SK-N-SH (cell line): ENCODE measurements around the gene ASIC1. TPM values are rescaled to one million over a fixed set of nuclear protein-coding genes. Genes with fewer than 3 reads are reported as not detected.

Experiments used
- CTCF ChIA-PET: fragments of 300-600, 350-600 bp; formaldehyde crosslinking; extraction: SDS; loops from one replicate; lab custom pipeline; 2021; lab: Yijun Ruan, JAX
- POLR2A ChIA-PET: fragments of 350-600 bp; sonication (Branson Sonifier 250); formaldehyde crosslinking; extraction: SDS; loops from one replicate; lab custom pipeline; 2020; ENCODE audit warnings: antibody characterized with exemption, inconsistent platforms; lab: Yijun Ruan, JAX
- DNase-seq: peaks from one replicate; pipeline ENCODE4 v3.0.0; 2012
- H2AFZ ChIP-seq: fragments of 200-600 bp; sonication (generic); 2 replicates; pipeline ENCODE4 v1.8.1; 2016; ENCODE audit warnings: antibody characterized with exemption, mild to moderate bottlenecking, low read depth
- H3F3A ChIP-seq: fragments of 200-600 bp; sonication (generic); replicated peaks from 2 replicates; pipeline ENCODE3; 2016; ENCODE audit warnings: antibody characterized with exemption, mild to moderate bottlenecking; ENCODE audit not compliant: insufficient read depth
- H3K27ac ChIP-seq, 2 experiments: fragments of 200-500 bp in 1 of 2; fragments of 200-600 bp in 1 of 2; sonication (Bioruptor generic) in 1 of 2; sonication (generic), shearing (Covaris generic) in 1 of 2; 2 replicates each; pipeline versions ENCODE4 v1.5.1 to v1.6.1; 2014 to 2016; ENCODE audit warnings: low read depth in 2 of 2, inconsistent platforms in 1 of 2, low read length in 1 of 2, mild to moderate bottlenecking in 1 of 2, mixed read lengths in 1 of 2
- H3K27me3 ChIP-seq: fragments of 200-600 bp; sonication (generic), shearing (Covaris generic); 2 replicates; pipeline ENCODE4 v1.6.1; 2016; ENCODE audit warnings: mixed run types; ENCODE audit not compliant: insufficient read depth
- H3K36me3 ChIP-seq, 2 experiments: fragments of 200-500 bp in 1 of 2; fragments of 200-600 bp in 1 of 2; sonication (Bioruptor generic) in 1 of 2; sonication (generic) in 1 of 2; replicated peaks in 1 of 2; 2 replicates each; pipeline versions ENCODE3 to v1.5.1; 2014 to 2016; ENCODE audit warnings: low read length in 1 of 2, mild to moderate bottlenecking in 1 of 2; ENCODE audit not compliant: insufficient read depth in 2 of 2, control insufficient read depth in 1 of 2
- H3K4me1 ChIP-seq, 2 experiments: fragments of 200-500 bp in 1 of 2; fragments of 200-600 bp in 1 of 2; sonication (Bioruptor generic) in 1 of 2; sonication (generic), shearing (Covaris generic) in 1 of 2; 2 replicates each; pipeline versions ENCODE4 v1.5.1 to v1.6.1; 2014 to 2016; ENCODE audit warnings: low read depth in 1 of 2, low read length in 1 of 2, mixed run types in 1 of 2; ENCODE audit not compliant: insufficient read depth in 2 of 2, control insufficient read depth in 1 of 2
- H3K4me2 ChIP-seq: fragments of 200-600 bp; sonication (generic), shearing (Covaris generic); 2 replicates; pipeline ENCODE4 v1.6.1; 2017; ENCODE audit warnings: mixed run types
- H3K4me3 ChIP-seq, 2 experiments: fragments of 200-500 bp in 1 of 2; fragments of 200-600 bp in 1 of 2; sonication (Bioruptor generic) in 1 of 2; sonication (generic), shearing (Covaris generic) in 1 of 2; 2 replicates each; pipeline versions ENCODE4 v1.5.1 to v1.8.1; 2014 to 2016; ENCODE audit warnings: low read depth in 2 of 2, inconsistent platforms in 1 of 2, low read length in 1 of 2, mild to moderate bottlenecking in 1 of 2, mixed read lengths in 1 of 2, moderate library complexity in 1 of 2
- H3K79me2 ChIP-seq: fragments of 200-600 bp; sonication (generic); 2 replicates; pipeline ENCODE4 v1.8.1; 2017; ENCODE audit warnings: mild to moderate bottlenecking; ENCODE audit not compliant: insufficient read depth
- H3K9ac ChIP-seq: fragments of 200-600 bp; sonication (generic); 2 replicates; pipeline ENCODE4 v1.6.1; 2017; ENCODE audit warnings: mixed run types
- H3K9me2 ChIP-seq: fragments of 200-600 bp; sonication (generic); 2 replicates; pipeline ENCODE4 v1.6.1; 2017; ENCODE audit warnings: mixed run types
- H3K9me3 ChIP-seq: fragments of 200-600 bp; sonication (generic); 2 replicates; pipeline ENCODE4 v1.6.1; 2017; ENCODE audit warnings: mixed run types, mild to moderate bottlenecking, moderate library complexity
- H4K20me1 ChIP-seq: fragments of 200-600 bp; sonication (generic); 2 replicates; pipeline ENCODE4 v1.6.1; 2017; ENCODE audit warnings: mild to moderate bottlenecking, mixed run types; ENCODE audit not compliant: insufficient read depth
- EP300 ChIP-seq, 2 experiments: IDR thresholded peaks; 2 replicates each; pipeline versions ENCODE4 v1.4.0 to v1.6.1; 2012; ENCODE audit warnings: borderline replicate concordance in 1 of 2, low read depth in 1 of 2, low read length in 1 of 2
- GABPA ChIP-seq: IDR thresholded peaks from 2 replicates; pipeline ENCODE4 v1.4.0; 2012; ENCODE audit warnings: low read depth, mild to moderate bottlenecking
- GATA2 ChIP-seq: sonication (generic); formaldehyde crosslinking; IDR thresholded peaks from 2 replicates; pipeline ENCODE4 v1.5.0; 2020; ENCODE audit warnings: mild to moderate bottlenecking, missing genetic modification reagents
- MAX ChIP-seq: IDR thresholded peaks from 2 replicates; pipeline ENCODE4 v1.4.0; 2012; ENCODE audit warnings: low read depth
- POLR2AphosphoS5 ChIP-seq: IDR thresholded peaks from 2 replicates; pipeline ENCODE4 v1.6.1; 2012; ENCODE audit warnings: low read depth, low read length
- SMC3 ChIP-seq: IDR thresholded peaks from 2 replicates; pipeline ENCODE4 v1.6.1; 2012; ENCODE audit warnings: low read depth, low read length, improper control_type of control experiment
- TEAD4 ChIP-seq: IDR thresholded peaks from 2 replicates; pipeline ENCODE4 v1.4.0; 2012; ENCODE audit warnings: mild to moderate bottlenecking, borderline replicate concordance; ENCODE audit not compliant: insufficient read depth
- ZBTB33 ChIP-seq: IDR thresholded peaks from 2 replicates; pipeline ENCODE4 v1.4.0; 2012; ENCODE audit warnings: low read depth, borderline replicate concordance
- WGBS: methylation state at CpG from one replicate; pipeline ENCODE4 v1.1.6; 2017; ENCODE audit warnings: low lambda C conversion rate; 5-methylcytosine and 5-hydroxymethylcytosine counted together
- polyA plus RNA-seq, 3 experiments: library from polyadenylated mRNA; depleted of rRNA; stranded (reverse); fragments of >200 nt; gene quantifications; 2 replicates each; pipeline ENCODE4 v1.2.3, GENCODE V29; 2012

Gene ASIC1
- polyA plus RNA-seq, 1 of the 3 experiments (the other 2 are of a cell fraction), result 28.4 TPM

- Histone ChIP-seq H3F3A (no peaks in the 10 kb centered on the region), H3K4me3 (no peak overlapping the region), H3K9me2 (no peaks in the 10 kb centered on the region), H3K79me2 (no peaks in the 10 kb centered on the region), H3K9me3 (no peaks in the 10 kb centered on the region), H3K9ac (no peak overlapping the region), H3K4me2 (no peak overlapping the region), H3K27me3 (no peaks in the 10 kb centered on the region), H3K36me3 (no peaks in the 10 kb centered on the region), H2AFZ (no peak overlapping the region), H4K20me1 (no peaks in the 10 kb centered on the region), H3K27ac (no peak overlapping the region), H3K4me1 (peaks cover 0 to 3% of the 10 kb centered on the region in 2 experiments; a peak in 1 of 4 replicates)
- TF ChIP-seq GATA2 (no peak), ZBTB33 (no peak), MAX (no peak), GABPA (no peak)
- ChIA-PET POLR2A (no interaction called here), CTCF (interaction anchor here (0.5 to 10.5 kb wide), 5 partner anchors 13 to 219 kb away, joined by 3 to 110 read pairs (median 61); no protein-coding TSS in a partner anchor)
- DNase-seq, result no peak
- WGBS, result 75% methylated on average over 5 of the region's 5 CpGs
Measured at GRCh38 chr12:50041962-50042361, 15.4 kb upstream of the ASIC1 start.

- H3K4me2 ChIP-seq, result no peak overlapping the region
- H3F3A ChIP-seq, result no peaks in the 10 kb centered on the region
- TF ChIP-seq TEAD4 (no peak), SMC3 (no peak), GATA2 (no peak), MAX (no peak), POLR2AphosphoS5 (no peak), EP300 (IDR thresholded peaks at IDR 0.05; ENCODE audit: borderline replicate concordance in 1 of 2, low read depth in 1 of 2, low read length in 1 of 2) (no peak)
- no peak overlapping the region for H2AFZ ChIP-seq
- WGBS, result 81% methylated on average over 6 of the region's 6 CpGs
- H4K20me1 ChIP-seq, result no peaks in the 10 kb centered on the region
- ChIA-PET POLR2A (no interaction called here), CTCF (interaction anchor here (0.9 to 9.0 kb wide), 7 partner anchors 13 to 76 kb away, joined by 3 to 110 read pairs (median 5); no protein-coding TSS in a partner anchor)
- H3K27ac ChIP-seq, result no peak overlapping the region
- H3K4me3 ChIP-seq, result no peak overlapping the region
- no peaks in the 10 kb centered on the region for H3K9me3 ChIP-seq
- H3K27me3 ChIP-seq, result no peaks in the 10 kb centered on the region
- DNase-seq, result no peak
- no peaks in the 10 kb centered on the region for H3K9me2 ChIP-seq
- no peak overlapping the region for H3K9ac ChIP-seq
- peaks cover 0 to 3% of the 10 kb centered on the region in 2 experiments; a peak in 1 of 4 replicates for H3K4me1 ChIP-seq
- no peaks in the 10 kb centered on the region for H3K79me2 ChIP-seq
- H3K36me3 ChIP-seq, result no peaks in the 10 kb centered on the region
Measured at GRCh38 chr12:50042693-50043092, 14.7 kb upstream of the ASIC1 start.
